GM19099 (cell line): ENCODE results near the gene LCN15.

Experiments
- POLR2A ChIP-seq: IDR thresholded peaks from 3 replicates; pipeline ENCODE4 v1.6.1; 2011; ENCODE audit warnings: low read depth; ENCODE audit not compliant: insufficient read length; ENCODE audit errors: extremely low read depth

LCN15 gene

DNA sequence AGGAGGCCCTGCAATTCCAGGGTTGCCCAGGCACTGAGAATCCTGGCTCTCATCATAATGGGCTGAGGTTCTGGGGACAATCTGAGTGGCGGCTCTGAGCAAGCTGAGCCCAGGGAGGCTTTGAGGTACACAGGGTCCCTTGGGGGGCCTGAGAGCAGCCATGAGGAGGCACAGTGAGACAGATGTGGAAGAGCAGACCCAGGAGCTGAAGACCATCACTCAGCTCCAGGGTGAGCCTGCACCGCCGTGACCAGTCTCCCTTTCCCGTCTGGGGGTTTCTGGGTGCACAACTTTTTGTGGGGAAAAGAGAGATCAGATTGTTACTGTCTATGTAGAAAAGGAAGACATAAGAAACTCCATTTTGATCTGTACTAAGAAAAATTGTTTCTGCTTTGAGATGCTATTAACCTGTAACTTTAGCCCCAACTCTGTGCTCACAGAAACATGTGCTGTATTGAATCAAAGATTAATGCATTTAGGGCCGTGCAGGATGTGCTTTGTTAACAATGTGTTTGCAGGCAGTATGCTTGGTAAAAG is 32.0 kb upstream of the LCN15 start, which contains the start of gene CCDC183:
Gene CCDC183 (plus strand): TSS at position 101 of the 537 bp plus-strand sequence. CDS start 60 bp downstream, at position 161.
- no peak for TF ChIP-seq POLR2A

DNA sequence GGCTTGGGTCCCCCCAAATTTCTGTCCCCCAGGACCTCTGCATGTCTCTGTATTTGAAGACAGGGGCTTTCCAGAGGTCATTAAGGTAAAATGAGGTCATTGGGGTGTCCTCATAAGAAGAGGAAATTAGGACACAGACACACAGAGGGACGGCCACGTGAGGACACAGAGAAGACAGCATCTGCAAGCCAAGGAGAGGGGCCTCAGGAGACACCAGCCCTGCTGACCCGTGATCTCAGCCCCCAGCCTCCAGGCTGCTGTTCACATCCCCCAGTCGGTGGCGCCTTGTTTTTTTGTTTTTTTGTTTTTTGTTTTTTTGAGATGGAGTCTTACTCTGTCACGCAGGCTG is 30.7 kb upstream of the LCN15 start:
- no peak for TF ChIP-seq POLR2A

DNA sequence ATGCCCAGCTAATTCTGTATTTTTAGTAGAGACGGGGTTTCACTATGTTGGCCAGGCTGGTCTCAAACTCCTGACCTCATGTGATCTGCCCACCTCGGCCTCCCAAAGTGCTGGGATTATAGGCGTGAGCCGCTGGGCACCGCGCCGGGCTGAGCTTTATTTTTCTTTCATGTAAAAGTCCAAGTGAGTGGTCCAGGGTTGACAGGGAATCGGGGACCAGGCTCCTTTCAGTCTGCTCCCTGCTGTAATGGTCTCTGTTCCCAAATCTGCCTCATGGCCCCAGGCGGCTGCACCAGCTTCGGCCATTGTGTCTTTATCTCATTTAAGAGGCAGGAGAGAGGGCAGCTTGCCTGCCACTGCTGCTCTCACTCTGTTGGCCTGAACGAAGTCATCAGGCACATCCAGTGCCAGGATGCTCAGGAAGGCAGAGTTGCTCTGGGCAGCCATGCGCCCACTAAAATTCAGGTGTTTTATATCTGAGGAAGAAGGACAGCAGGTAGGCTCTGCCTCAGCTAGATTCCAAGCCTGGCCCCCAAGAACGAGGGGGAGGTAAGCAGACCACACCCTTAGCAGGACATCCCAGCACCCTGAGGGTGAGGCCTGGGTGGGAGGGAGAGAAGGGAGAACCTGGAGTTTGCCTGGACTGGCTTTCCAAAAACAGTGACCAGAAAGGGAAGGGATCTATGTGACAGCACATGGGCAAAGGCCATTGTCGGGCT is 30.1 kb upstream of the LCN15 start:
- TF ChIP-seq POLR2A = no peak

DNA sequence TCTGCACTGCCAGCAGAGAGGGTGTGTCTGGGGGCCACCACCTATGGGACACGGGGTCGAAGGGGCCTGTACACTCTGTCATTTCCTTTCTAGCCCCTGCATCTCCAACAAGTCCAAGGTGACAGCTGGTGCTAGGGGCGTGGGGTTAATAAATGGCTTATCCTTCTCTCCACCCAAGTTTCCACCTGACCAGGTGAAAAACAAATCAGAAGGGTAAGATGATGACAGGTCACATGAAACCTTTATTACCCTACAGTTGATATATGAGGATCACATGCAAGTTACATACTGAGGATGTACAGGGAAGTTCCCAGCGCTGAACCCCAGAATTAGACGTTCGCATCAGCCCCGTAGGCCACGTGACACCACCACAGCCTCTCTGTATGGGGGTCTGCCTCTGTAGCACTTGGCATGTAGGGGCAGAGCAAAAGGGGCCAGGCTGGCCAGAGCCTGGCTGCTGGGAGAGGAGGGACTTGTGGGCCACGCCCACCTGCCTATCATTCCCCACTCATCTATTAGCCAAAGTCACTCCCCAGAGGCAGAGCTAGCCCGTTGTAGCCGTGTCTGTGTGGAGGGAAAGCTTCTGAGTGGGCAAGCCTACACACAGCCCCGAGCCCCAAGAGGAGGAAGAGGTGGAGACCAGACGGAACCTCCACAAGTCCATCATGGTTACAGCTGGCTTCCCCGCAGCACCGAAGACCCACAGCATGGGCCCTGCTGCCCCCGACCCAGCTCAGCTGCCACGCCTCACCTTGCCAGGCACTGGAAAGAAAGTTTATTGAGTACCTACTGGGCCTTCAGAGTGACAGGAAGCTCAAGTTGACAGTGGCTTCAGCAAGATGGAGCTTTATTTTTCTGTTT is 29.0 kb upstream of the LCN15 start:
- TF ChIP-seq POLR2A = no peak

DNA sequence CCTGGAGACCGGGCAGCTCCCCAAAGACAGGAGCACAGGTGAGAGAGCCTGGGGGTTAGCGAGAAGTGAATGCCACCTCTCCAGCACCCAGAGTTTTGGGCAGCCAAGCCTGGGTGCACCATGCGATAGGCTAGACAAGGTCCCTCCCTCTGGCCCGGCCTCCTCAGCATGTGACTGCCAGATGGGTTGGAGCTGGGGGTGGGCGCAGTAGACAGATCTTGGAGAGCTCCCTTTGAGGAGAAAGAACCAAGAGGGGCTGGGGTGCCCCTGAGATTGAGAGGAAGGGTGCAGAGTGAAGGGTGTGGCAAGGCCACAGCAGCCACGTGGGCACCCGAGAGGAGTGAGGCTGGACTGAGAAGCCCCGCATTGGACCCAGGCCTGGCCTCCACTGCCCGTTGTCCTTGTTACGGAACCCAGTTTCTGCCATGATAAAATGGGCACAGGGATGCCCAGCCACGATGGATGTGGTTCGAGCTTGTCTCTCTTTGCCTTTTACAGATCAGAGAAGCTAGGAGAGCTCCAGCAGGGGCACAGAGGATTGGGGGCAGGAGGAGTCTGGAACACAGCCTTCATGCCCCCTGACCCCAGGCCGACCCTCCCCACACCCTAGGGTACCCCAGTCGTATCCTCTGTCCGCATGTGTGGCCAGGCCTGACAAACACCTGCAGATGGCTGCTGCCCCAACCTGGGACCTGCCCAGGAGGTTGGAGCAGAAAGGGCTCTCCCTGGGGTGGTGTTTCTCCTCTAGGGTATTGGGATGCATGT is 28.2 kb upstream of the LCN15 start:
- no peak for TF ChIP-seq POLR2A

DNA sequence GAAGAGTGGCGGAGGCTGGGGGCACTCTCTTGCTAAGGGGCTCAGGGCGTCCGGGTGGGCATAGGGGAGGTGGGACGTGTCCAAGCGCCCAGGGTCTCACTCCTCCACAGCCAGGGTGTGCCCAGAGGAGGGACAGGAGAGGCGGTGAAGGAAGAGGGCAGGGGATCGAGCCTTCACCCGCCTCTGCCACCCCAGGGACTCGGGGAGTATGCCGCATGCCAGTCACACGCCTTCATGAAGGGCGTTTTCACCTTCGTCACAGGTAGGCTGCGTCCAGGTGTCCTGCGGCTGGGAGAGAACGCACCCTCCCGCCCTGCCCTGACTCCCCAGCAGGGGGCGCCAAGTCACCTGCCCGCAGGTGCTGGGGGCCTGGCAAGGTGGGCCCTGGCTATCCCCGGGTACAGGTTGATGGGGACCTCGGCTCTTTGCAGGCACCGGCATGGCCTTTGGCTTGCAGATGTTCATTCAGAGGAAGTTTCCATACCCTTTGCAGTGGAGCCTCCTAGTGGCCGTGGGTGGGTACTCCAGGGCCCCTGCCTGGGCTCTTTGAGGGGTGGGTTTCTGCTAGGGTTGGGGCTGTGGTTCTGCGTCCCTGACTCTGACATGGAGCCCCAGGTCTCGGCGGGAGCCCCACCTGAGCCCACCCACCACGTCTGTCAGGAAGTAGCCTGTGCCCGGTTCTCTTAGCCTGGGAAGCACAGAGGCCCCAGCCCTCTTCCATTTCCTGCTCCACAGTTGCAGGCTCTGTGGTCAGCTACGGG is 27.4 kb upstream of the LCN15 start:
- TF ChIP-seq POLR2A = no peak

DNA sequence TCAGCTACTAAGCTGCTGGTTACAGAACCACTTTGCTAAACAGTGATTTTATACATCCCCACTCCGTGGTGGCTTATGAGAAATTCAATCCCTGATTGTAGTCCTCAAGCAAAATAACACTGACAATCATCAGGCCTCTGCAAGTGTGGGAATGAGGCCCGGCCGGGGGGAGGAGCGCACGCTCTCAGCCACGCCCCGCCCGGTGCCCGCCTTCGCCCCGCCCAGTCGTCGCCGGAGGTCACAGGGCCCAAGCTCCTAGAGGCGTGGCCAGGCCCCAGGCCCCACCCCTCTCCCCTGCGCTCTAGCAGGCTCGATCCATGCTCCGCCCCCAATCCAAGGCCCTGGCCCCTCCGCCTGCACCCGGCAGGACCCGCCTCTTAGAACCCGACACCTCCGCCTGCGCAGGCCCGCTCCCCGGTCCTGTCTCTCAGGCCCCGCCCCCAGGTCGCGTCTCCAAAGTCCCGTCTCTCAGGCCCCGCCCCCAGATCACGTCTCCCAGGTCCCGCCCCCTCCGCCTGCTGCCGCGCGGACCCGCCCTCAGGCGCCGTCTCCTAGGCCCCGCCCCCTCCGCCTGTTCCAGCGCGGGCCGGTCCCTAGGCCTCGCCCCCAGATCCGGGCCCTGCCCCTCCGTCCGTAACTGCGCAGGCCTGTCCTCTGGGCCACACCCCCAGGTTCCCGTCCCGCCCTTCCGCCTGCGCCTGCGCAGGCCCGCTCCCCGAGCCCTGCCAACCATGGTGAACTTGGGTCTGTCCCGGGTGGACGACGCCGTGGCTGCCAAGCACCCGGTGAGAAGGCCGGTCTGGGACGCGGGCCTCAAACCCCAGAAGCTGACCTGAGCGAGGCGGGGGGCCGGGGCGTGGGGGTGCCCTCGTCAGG is 26.6 kb upstream of the LCN15 start, which contains the start of gene TMEM141:
Gene TMEM141 (plus strand): TSS at position 705 of the 876 bp plus-strand sequence. CDS start 27 bp downstream, at position 732.
- peak; percentile 71 for TF ChIP-seq POLR2A

DNA sequence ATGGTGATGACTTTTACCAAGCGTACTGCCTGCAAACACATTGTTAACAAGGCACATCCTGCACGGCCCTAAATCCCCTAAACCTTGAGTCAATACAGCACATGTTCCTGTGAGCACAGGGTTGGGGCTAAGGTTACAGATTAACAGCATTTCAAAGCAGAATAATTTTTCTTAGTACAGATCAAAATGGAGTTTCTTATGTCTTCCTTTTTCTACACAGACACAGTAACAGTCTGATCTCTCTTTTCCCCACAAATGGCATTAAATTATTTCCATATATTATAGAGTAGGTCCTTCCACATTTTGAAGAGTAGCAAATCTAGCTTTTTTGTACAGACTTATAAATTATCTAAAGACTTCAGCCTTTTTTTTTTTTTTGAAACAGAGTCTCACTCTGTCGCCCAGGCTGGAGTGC is 25.2 kb upstream of the LCN15 start:
- TF ChIP-seq POLR2A = no peak

DNA sequence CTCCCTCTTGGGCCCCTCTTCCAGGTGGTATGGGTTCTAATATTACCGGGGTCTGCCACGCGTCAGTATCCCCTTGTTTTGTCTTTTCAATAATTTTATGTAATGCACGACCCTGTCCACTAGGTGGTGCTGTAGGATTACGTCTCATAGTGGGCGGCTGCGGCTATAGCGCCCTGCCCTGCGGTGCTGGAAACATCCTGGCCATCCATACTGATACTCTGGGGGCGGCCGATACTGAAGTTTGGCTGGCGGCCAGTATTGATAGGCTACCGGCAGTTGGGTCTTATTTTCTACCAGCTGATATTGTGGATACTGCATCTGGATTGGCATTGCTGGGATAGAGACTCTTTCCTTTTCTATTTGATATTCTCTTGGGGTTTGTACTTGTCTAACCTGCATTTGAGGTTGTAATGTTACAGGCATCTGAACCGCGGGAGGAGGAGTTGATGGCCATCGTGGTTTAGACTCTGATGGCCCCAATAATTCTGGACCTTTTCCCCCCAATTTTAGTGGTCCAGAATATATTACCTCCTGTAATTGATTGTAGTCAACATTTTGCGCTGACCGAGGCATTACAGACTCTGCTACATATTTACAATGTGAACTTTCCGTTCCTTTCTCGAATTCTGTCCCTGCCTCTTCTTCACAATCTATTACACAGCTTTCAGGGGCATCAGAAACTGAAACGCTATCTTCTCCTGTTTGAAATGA is 23.5 kb upstream of the LCN15 start:
- TF ChIP-seq POLR2A = no peak

DNA sequence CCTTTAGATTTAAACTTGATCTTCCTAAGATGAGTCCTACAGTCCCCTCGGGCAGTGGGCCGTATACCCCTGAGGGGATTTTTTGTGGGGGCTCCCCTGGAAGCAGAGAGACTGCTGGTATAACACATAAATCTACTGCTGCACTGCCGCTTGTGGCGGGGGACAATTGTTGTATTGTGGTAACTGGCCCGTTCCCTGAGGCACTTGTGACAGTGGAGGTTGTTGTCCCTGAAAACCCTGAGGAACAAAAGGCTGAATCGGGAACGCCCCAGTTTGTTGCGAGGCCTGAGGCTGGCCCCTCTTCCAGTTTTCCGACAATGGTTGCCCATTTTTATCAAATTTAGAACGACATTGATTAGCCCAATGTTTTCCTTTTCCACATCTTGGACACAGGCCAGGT is 22.1 kb upstream of the LCN15 start:
- TF ChIP-seq POLR2A = no peak

DNA sequence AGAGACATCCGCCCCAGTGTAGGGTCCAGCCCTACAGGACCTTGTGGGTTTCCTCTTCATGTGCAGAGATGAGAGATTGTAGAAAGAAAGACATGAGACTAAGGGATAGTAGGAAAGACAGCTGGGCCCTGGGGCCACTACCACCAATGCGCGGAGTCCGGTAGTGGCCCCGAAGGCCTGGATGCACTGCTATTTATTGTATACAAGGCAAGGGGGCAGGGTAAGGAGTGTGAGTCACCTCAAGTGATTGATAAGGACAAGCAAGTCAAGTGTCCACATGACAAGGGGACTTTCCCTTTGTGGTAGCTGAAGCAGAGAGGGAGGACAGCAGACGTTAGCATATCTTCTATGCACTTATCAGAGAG is 20.7 kb upstream of the LCN15 start:
- no peak for TF ChIP-seq POLR2A

DNA sequence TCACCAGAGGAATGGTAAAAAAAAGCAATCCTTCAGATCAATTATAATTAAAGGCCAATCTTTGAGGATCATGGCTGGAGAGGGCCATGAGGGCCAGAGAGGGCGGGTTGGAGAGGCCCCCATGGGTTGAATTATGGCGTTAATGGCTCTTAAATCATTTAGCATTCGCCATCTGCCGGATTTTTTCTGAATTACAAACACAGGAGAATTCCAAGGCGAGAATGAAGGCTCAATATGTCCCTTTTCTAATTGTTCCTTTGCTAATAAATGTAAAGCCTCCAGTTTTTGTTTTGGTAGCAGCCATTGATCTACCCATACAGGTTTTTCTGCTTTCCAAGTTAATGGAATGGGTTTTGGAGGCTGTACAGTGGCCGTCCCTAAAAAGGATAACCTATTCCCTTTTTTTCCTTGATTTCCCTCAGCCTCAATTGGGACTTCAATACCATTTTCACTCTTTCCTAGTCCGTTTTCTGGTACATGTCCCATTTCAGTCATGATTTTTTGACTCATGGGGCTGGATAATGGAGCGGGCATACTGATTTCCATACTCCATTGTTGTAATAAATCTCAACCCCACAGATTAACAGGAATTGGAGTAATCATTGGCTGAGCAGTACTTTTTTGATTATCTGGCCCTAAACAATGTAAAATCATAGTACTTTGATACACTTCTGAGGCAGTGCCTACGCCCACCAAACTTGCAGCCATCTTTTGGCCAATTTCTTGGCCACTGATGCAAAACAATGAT is 20.1 kb upstream of the LCN15 start:
- TF ChIP-seq POLR2A = no peak
